ENCODE measurements around the gene SEMA5A.

DNA sequence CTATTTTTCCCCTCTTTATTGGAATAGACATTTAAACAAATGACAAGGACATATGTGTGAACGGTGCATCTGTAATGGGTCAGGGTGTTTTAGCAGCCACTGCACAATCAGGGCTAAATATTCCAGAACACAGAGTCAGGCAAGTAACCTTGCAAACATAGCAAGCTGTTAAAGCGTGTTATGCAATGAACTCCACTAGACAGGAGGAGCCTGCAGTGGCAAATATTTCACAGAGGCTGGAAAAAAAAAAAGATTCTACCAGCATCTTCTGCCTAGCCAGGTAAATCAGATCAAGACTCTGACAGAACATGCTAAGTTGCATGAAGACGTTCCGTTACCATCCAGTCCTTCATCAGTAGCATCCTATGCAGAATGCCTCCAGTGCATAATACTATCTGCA is 171.8 kb downstream of the SEMA5A start:
- TF ChIP-seq MXI1 (conservative IDR thresholded peaks at IDR 0.05; ENCODE audit: poor library complexity, severe bottlenecking) (no peak), EP300 (conservative IDR thresholded peaks at IDR 0.05; ENCODE audit: poor library complexity, severe bottlenecking) (no peak), POLR2AphosphoS5 (IDR thresholded peaks at IDR 0.05) (no peak), RAD21 (conservative IDR thresholded peaks at IDR 0.05) (no peak), EZH2 (IDR thresholded peaks at IDR 0.05; ENCODE audit: borderline replicate concordance, insufficient read depth, low read length, poor library complexity, severe bottlenecking) (no peak)
- TF ChIP-seq, protein P1, sequence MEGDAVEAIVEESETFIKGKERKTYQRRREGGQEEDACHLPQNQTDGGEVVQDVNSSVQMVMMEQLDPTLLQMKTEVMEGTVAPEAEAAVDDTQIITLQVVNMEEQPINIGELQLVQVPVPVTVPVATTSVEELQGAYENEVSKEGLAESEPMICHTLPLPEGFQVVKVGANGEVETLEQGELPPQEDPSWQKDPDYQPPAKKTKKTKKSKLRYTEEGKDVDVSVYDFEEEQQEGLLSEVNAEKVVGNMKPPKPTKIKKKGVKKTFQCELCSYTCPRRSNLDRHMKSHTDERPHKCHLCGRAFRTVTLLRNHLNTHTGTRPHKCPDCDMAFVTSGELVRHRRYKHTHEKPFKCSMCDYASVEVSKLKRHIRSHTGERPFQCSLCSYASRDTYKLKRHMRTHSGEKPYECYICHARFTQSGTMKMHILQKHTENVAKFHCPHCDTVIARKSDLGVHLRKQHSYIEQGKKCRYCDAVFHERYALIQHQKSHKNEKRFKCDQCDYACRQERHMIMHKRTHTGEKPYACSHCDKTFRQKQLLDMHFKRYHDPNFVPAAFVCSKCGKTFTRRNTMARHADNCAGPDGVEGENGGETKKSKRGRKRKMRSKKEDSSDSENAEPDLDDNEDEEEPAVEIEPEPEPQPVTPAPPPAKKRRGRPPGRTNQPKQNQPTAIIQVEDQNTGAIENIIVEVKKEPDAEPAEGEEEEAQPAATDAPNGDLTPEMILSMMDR (IDR thresholded peaks at IDR 0.05; ENCODE audit: poor library complexity, severe bottlenecking), result no peak
